B cell (primary cell): Measurements from ENCODE around the gene PKMYT1. TPM values are rescaled to one million over a fixed set of nuclear protein-coding genes. Genes with fewer than 3 reads are reported as not detected.

Experiments used
- ATAC-seq: fragments of 200-7000 bp; cut with Tn5 transposase; one replicate; pipeline ENCODE4 v1.10.0; 2021; ENCODE audit warnings: low read depth, mild to moderate bottlenecking, moderate number of reproducible peaks, moderate library complexity
- CTCF ChIA-PET: fragments of 350-600 bp; sonication (Branson Sonifier 250); formaldehyde crosslinking; loops from one replicate; lab custom pipeline; 2021; ENCODE audit warnings: antibody characterized with exemption, inconsistent platforms; lab: Charles Lee
- POLR2A ChIA-PET: fragments of 350-600 bp; sonication (Branson Sonifier 250); formaldehyde crosslinking; loops from one replicate; lab custom pipeline; 2021; ENCODE audit warnings: antibody characterized with exemption; lab: Charles Lee
- DNase-seq: peaks from one replicate; pipeline ENCODE4 v3.0.0; 2013
- H2AFZ ChIP-seq: 2 replicates; pipeline ENCODE4 v1.6.1; 2012; ENCODE audit warnings: mild to moderate bottlenecking, low read depth, low read length; ENCODE audit not compliant: insufficient read depth, poor library complexity, severe bottlenecking
- H3K27ac ChIP-seq, 2 donors: 1 replicate in 1 of 2; 2 replicates in 1 of 2; pipeline ENCODE4 v1.5.1; 2012 to 2013; ENCODE audit warnings: low read length in 2 of 2, mild to moderate bottlenecking in 2 of 2, moderate library complexity in 1 of 2
- H3K27me3 ChIP-seq, 4 experiments: fragments of 200-600 bp in 1 of 4; sonication (generic) in 1 of 4; replicated peaks in 1 of 4; 1 replicate in 2 of 4; 2 replicates in 2 of 4; pipeline versions ENCODE4 v1.6.1 to v1.7.0; 2013 to 2016; ENCODE audit warnings: low read length in 3 of 4, mild to moderate bottlenecking in 2 of 4, mixed read lengths in 1 of 4, moderate library complexity in 1 of 4; ENCODE audit not compliant: insufficient read depth in 4 of 4, control insufficient read depth in 3 of 4; ENCODE audit errors: control extremely low read depth in 1 of 4
- H3K36me3 ChIP-seq, 2 experiments: replicated peaks in 1 of 2; 1 replicate in 1 of 2; 2 replicates in 1 of 2; pipeline versions ENCODE4 v1.6.1 to v1.7.1; 2013; ENCODE audit warnings: low read length in 1 of 2; ENCODE audit not compliant: insufficient read depth in 2 of 2, control insufficient read depth in 1 of 2; ENCODE audit errors: control extremely low read depth in 1 of 2, extremely low read depth in 1 of 2
- H3K4me1 ChIP-seq, 2 donors: fragments of 200-600 bp in 1 of 2; sonication (generic) in 1 of 2; 1 replicate in 1 of 2; 2 replicates in 1 of 2; pipeline versions ENCODE4 v1.5.1 to v1.6.1; 2013 to 2017; ENCODE audit warnings: low read length in 2 of 2; ENCODE audit not compliant: control insufficient read depth in 2 of 2, insufficient read depth in 2 of 2
- H3K4me2 ChIP-seq: replicated peaks from 2 replicates; pipeline ENCODE3; 2012; ENCODE audit warnings: mild to moderate bottlenecking, low read depth, low read length; ENCODE audit not compliant: poor library complexity, severe bottlenecking
- H3K4me3 ChIP-seq, 5 experiments: fragments of 200-600 bp in 1 of 5; sonication (generic) in 1 of 5; 1 replicate in 3 of 5; 2 replicates in 2 of 5; pipeline versions ENCODE4 v1.5.1 to v1.7.0; 2011 to 2016; ENCODE audit warnings: low read length in 4 of 5, mild to moderate bottlenecking in 4 of 5, low read depth in 2 of 5, control low read depth in 1 of 5, moderate library complexity in 1 of 5; ENCODE audit not compliant: insufficient read depth in 1 of 5; ENCODE audit errors: control extremely low read depth in 1 of 5, extremely low read depth in 1 of 5
- H3K79me2 ChIP-seq: fragments of 200-600 bp; sonication (generic); one replicate; pipeline ENCODE4 v1.6.0; 2016; ENCODE audit warnings: low read length; ENCODE audit not compliant: control insufficient read depth, insufficient read depth
- H3K9ac ChIP-seq: fragments of 200-600 bp; sonication (generic); 2 replicates; pipeline ENCODE4 v1.6.1; 2017; ENCODE audit warnings: mild to moderate bottlenecking, low read length, moderate library complexity
- H3K9me3 ChIP-seq, 3 donors: one replicate each; pipeline versions ENCODE4 v1.6.1 to v1.7.1; 2013; ENCODE audit warnings: low read length in 2 of 3; ENCODE audit not compliant: control insufficient read depth in 2 of 3, insufficient read depth in 1 of 3; ENCODE audit errors: control extremely low read depth in 1 of 3
- H4K20me1 ChIP-seq: 2 replicates; pipeline ENCODE4 v1.6.0; 2012; ENCODE audit warnings: mild to moderate bottlenecking, low read length; ENCODE audit not compliant: insufficient read depth, control insufficient read depth, poor library complexity, severe bottlenecking
- H3K27ac Mint-ChIP-seq: one replicate; pipeline ENCODE4 v1.8.0; 2021; ENCODE audit warnings: mixed read lengths
- H3K27me3 Mint-ChIP-seq: one replicate; pipeline ENCODE4 v1.8.0; 2021; ENCODE audit warnings: mixed read lengths
- H3K4me1 Mint-ChIP-seq: one replicate; pipeline ENCODE4 v1.8.0; 2021; ENCODE audit warnings: mixed read lengths
- H3K4me3 Mint-ChIP-seq: one replicate; pipeline ENCODE4 v1.8.0; 2021; ENCODE audit warnings: mixed read lengths
- H3K9me3 Mint-ChIP-seq: one replicate; pipeline ENCODE4 v1.8.0; 2022; ENCODE audit warnings: mixed read lengths; ENCODE audit not compliant: insufficient read depth
- CTCF ChIP-seq: fragments of 200-600 bp; IDR thresholded peaks from one replicate; pipeline ENCODE4 v1.8.0; 2022; ENCODE audit warnings: antibody characterized with exemption, mild to moderate bottlenecking
- EZH2 ChIP-seq: IDR thresholded peaks from 2 replicates; pipeline ENCODE4 v1.6.1; 2012; ENCODE audit warnings: borderline replicate concordance, low read depth, mild to moderate bottlenecking, moderate library complexity, low read length; ENCODE audit not compliant: insufficient read depth, poor library complexity, severe bottlenecking
- WGBS: methylation state at CpG from one replicate; pipeline ENCODE4 v1.1.5; 2013; ENCODE audit warnings: missing lambda C conversion rate; ENCODE audit not compliant: insufficient coverage; 5-methylcytosine and 5-hydroxymethylcytosine counted together
- intact Hi-C: fragments of 100-400 bp; cut with micrococcal nuclease; formaldehyde crosslinking; loops from one replicate; pipeline ENCODE4 v1.10.0; 2022
- polyA plus RNA-seq: library from polyadenylated mRNA; depleted of rRNA; stranded (reverse); fragments of >200 nt; gene quantifications from 2 replicates; pipeline ENCODE4 v1.2.3, GENCODE V29; 2012
- total RNA-seq, 2 donors: library from RNA; stranded (reverse); fragments of 120-200 nt in 1 of 2; gene quantifications; 1 replicate in 1 of 2; 2 replicates in 1 of 2; pipeline versions ENCODE4 v1.2.3 to v1.2.4, GENCODE V29; 2013 to 2022

The PKMYT1 gene
- total and polyA plus RNA-seq, 2 donors (not counting 1 experiment from before 2014, with no cell fraction given): 0.67 to 2.6 TPM

- no peak overlapping the region for H2AFZ ChIP-seq
- TF ChIP-seq CTCF (no peak), EZH2 (no peak)
- POLR2A ChIA-PET: interaction anchor here (0.6 to 2.3 kb wide), 10 partner anchors 17 to 1058 kb away, joined by 3 to 10 read pairs (median 4); no protein-coding TSS in a partner anchor
- H3K9ac ChIP-seq: no peak overlapping the region
- H4K20me1 ChIP-seq: peaks cover 47% of the 10 kb centered on the region
- H3K27me3 Mint-ChIP-seq: peaks cover 33% of the 10 kb centered on the region
- H3K4me3 ChIP-seq: no peak overlapping the region
- 39% methylated on average over 11 of the region's 15 CpGs for WGBS
- peaks cover 26% of the 10 kb centered on the region for H3K4me1 Mint-ChIP-seq
- ATAC-seq (no peak), DNase-seq (no peak)
- H3K9me3 ChIP-seq: peaks cover 0 to 17% (median 0%) of the 10 kb centered on the region in 3 donors
- no peaks in the 10 kb centered on the region for H3K9me3 Mint-ChIP-seq
- H3K4me3 Mint-ChIP-seq: no peak overlapping the region
- peak overlapping the region; percentile 72 for H3K4me2 ChIP-seq
- no peak overlapping the region for H3K27ac ChIP-seq
- intact Hi-C loops: loop anchor here (1.0 to 10.0 kb wide), 4 partner anchors 9 to 1724 kb away; partner anchors contain the start of genes TNFRSF12A, UBE2I and ZNF263
- no peak overlapping the region for H3K27ac Mint-ChIP-seq
- H3K79me2 ChIP-seq: peaks cover 15% of the 10 kb centered on the region
- peaks cover 0 to 18% of the 10 kb centered on the region in 2 experiments for H3K36me3 ChIP-seq
- CTCF ChIA-PET: interaction anchor here (0.7 to 8.9 kb wide), 20 partner anchors 9 to 146 kb away, joined by 3 to 213 read pairs (median 4); partner anchors contain the start of genes FLYWCH2, PKMYT1, TNFRSF12A and ZNF213
- H3K27me3 ChIP-seq: peaks cover 0 to 54% (median 24%) of the 10 kb centered on the region in 4 experiments
- peaks cover 30 to 31% of the 10 kb centered on the region in 2 donors for H3K4me1 ChIP-seq
Measured at GRCh38 chr16:3028716-3029319, 48.6 kb upstream of the PKMYT1 start.
